Chondrocyte (in vitro differentiated cells): ENCODE data around the gene SRMS. TPM values are rescaled to one million over a fixed set of nuclear protein-coding genes. Genes with fewer than 3 reads are reported as not detected.

ENCODE experiments used
- DNase-seq: peaks from one replicate; pipeline ENCODE4 v3.0.0; 2021; ENCODE audit warnings: mixed read lengths, low spot score
- H3K27ac Mint-ChIP-seq: one replicate; pipeline ENCODE4 v1.8.0; 2021; ENCODE audit warnings: mild to moderate bottlenecking, moderate library complexity, mixed read lengths; ENCODE audit not compliant: unreplicated experiment
- H3K27me3 Mint-ChIP-seq: 2 replicates; pipeline ENCODE4 v1.8.0; 2021; ENCODE audit warnings: low read depth, mixed read lengths
- H3K36me3 Mint-ChIP-seq: 2 replicates; pipeline ENCODE4 v1.8.0; 2021; ENCODE audit warnings: low read depth, mixed read lengths
- H3K4me1 Mint-ChIP-seq: 2 replicates; pipeline ENCODE4 v1.8.0; 2021; ENCODE audit warnings: low read depth, mild to moderate bottlenecking, mixed read lengths
- H3K4me3 Mint-ChIP-seq: one replicate; pipeline ENCODE4 v1.8.0; 2021; ENCODE audit warnings: mild to moderate bottlenecking, moderate library complexity, mixed read lengths; ENCODE audit not compliant: unreplicated experiment
- H3K9me3 Mint-ChIP-seq: 2 replicates; pipeline ENCODE4 v1.8.0; 2021; ENCODE audit warnings: low read depth, mixed read lengths
- total RNA-seq: library from RNA; stranded (reverse); gene quantifications from 3 replicates; pipeline ENCODE4 v1.2.1, GENCODE V29; 2021
- TF ChIP-seq, protein P1 (sequence below): fragments of 200-600 bp; sonication (generic); IDR thresholded peaks from 2 replicates; pipeline ENCODE4 v1.5.0; 2021; ENCODE audit warnings: antibody characterized with exemption, mild to moderate bottlenecking, moderate library complexity

Gene SRMS
- total RNA-seq, 1 donor from 2014 or later: not detected

- DNase-seq: no peak
- Mint-ChIP-seq H3K4me3 (no peak overlapping the region), H3K36me3 (no peaks in the 10 kb centered on the region), H3K27me3 (peaks cover 8% of the 10 kb centered on the region), H3K27ac (no peak overlapping the region), H3K9me3 (no peaks in the 10 kb centered on the region), H3K4me1 (no peaks in the 10 kb centered on the region)
- TF ChIP-seq, protein P1, sequence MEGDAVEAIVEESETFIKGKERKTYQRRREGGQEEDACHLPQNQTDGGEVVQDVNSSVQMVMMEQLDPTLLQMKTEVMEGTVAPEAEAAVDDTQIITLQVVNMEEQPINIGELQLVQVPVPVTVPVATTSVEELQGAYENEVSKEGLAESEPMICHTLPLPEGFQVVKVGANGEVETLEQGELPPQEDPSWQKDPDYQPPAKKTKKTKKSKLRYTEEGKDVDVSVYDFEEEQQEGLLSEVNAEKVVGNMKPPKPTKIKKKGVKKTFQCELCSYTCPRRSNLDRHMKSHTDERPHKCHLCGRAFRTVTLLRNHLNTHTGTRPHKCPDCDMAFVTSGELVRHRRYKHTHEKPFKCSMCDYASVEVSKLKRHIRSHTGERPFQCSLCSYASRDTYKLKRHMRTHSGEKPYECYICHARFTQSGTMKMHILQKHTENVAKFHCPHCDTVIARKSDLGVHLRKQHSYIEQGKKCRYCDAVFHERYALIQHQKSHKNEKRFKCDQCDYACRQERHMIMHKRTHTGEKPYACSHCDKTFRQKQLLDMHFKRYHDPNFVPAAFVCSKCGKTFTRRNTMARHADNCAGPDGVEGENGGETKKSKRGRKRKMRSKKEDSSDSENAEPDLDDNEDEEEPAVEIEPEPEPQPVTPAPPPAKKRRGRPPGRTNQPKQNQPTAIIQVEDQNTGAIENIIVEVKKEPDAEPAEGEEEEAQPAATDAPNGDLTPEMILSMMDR: no peak
Measured at GRCh38 chr20:63543733-63544132, 3.8 kb downstream of the SRMS start.

GRCh38 chr20:63543131-63543530, 4.4 kb downstream of the SRMS start:
- Mint-ChIP-seq H3K4me1 (no peaks in the 10 kb centered on the region), H3K36me3 (no peaks in the 10 kb centered on the region), H3K27me3 (peaks cover 6% of the 10 kb centered on the region), H3K9me3 (no peaks in the 10 kb centered on the region), H3K27ac (no peak overlapping the region), H3K4me3 (no peak overlapping the region)
- TF ChIP-seq, protein P1: no peak
- DNase-seq: no peak

DNA sequence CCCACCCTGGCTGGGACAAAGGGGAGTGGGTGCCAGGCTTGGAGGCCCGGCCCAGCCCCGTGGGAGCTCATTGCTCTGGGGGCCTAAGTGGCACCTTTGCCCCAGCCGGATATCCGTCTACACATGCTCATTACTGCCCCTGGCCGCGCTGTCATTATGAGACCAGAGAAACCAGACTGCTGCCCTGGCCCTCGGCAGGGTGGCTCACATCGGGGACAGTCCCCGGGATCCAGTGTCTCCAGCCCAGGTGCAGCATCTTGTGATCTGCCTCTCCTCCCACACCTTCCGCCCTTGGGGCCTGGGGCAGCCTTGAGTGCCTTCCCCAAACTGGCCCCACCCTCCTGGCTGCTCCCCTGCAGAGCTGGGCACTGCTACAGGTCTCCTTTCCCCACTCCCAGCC, 4.9 kb downstream of the SRMS start:
- Mint-ChIP-seq H3K4me1 (peaks cover 4% of the 10 kb centered on the region), H3K4me3 (no peak overlapping the region), H3K36me3 (no peaks in the 10 kb centered on the region), H3K27ac (no peak overlapping the region), H3K27me3 (peaks cover 6% of the 10 kb centered on the region), H3K9me3 (no peaks in the 10 kb centered on the region)
- TF ChIP-seq, protein P1: no peak
- no peak for DNase-seq

- Mint-ChIP-seq H3K4me1 (peaks cover 5% of the 10 kb centered on the region), H3K36me3 (no peaks in the 10 kb centered on the region), H3K27me3 (peaks cover 6% of the 10 kb centered on the region), H3K27ac (no peak overlapping the region), H3K9me3 (no peaks in the 10 kb centered on the region), H3K4me3 (no peak overlapping the region)
- no peak for DNase-seq
- TF ChIP-seq, protein P1: no peak
Measured at GRCh38 chr20:63542031-63542559, 5.5 kb downstream of the SRMS start.

GRCh38 chr20:63541371-63541770, 6.2 kb downstream of the SRMS start:
- H3K9me3 Mint-ChIP-seq: no peaks in the 10 kb centered on the region
- TF ChIP-seq, protein P1: no peak
- peaks cover 8% of the 10 kb centered on the region for H3K4me1 Mint-ChIP-seq
- H3K27ac Mint-ChIP-seq: no peak overlapping the region
- no peak for DNase-seq
- H3K36me3 Mint-ChIP-seq: no peaks in the 10 kb centered on the region
- H3K4me3 Mint-ChIP-seq: no peak overlapping the region
- H3K27me3 Mint-ChIP-seq: peaks cover 2% of the 10 kb centered on the region
